ENCODE measurements around the gene MYO5B. TPM values are rescaled to one million over a fixed set of nuclear protein-coding genes. Genes with fewer than 3 reads are reported as not detected.
"Not testable (repeated sequence)": the region's sequence is repeated elsewhere in the genome, so short reads cannot be mapped to it uniquely, and the experiment has no call there.

MYO5B gene
- total RNA-seq, 1 experiment from 2014 or later = 12.4 TPM

DNA sequence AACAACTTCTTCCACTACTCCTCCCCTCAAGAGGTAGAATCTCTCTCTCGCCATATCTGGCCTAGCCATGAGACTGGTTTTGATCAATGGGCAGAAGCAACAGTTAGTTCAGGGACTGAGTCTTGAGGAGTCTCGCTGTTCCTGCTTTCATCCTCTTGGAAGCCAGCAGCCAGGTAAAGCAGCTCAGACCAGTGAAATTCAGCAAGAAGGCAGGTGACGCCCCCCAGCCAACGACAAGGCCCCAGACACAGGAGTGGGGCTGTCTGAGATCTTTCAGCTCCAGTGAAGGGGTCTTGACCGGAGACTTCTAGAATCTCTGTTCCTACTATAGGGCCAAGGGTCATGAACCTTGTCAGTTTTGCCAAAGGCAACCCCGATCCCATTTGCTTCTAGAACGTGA lies 341.9 kb downstream of the MYO5B start:
- DNase-seq (ENCODE audit: low spot score) = no peak

DNA sequence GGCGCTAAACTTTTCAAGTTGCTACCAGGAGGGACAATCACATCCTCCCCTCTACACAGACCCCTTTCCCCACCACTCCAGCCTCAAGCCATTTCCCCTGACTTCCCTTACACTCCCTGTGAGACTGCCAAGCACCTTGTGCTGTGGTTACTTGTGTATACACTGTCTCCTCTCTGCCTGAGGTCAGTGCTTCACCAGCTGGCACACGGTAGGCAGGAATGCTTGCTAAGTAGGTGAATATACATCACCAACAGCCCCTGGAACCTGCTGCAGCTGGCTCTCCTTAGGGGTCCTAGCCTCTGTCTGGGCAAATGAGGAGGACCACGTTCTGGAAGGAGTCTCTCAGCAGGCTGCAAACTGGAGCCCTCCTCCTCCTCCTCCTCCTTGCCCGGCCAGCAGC lies 343.3 kb downstream of the MYO5B start:
- DNase-seq (ENCODE audit: low spot score) = peak; percentile 61

DNA sequence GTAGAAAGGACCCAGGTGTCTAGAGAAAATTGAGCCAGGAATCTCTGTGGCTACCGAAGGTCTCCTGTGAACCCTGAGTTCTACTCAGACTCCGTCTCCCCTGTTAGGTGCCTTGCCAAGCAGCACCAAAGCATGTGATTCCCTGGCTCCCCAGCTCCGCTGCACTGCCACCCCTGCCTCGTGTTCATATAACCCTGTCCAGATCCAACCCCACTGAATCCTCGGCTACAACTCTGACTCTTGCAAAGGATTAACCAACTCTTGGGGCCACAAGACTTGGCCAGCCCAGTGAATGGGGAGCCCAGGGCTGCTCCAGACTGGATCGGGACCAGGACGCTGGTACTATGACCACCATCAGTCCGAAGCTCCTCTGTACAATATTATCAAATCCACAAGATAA lies 344.3 kb downstream of the MYO5B start:
- no peak for DNase-seq (ENCODE audit: low spot score)

DNA sequence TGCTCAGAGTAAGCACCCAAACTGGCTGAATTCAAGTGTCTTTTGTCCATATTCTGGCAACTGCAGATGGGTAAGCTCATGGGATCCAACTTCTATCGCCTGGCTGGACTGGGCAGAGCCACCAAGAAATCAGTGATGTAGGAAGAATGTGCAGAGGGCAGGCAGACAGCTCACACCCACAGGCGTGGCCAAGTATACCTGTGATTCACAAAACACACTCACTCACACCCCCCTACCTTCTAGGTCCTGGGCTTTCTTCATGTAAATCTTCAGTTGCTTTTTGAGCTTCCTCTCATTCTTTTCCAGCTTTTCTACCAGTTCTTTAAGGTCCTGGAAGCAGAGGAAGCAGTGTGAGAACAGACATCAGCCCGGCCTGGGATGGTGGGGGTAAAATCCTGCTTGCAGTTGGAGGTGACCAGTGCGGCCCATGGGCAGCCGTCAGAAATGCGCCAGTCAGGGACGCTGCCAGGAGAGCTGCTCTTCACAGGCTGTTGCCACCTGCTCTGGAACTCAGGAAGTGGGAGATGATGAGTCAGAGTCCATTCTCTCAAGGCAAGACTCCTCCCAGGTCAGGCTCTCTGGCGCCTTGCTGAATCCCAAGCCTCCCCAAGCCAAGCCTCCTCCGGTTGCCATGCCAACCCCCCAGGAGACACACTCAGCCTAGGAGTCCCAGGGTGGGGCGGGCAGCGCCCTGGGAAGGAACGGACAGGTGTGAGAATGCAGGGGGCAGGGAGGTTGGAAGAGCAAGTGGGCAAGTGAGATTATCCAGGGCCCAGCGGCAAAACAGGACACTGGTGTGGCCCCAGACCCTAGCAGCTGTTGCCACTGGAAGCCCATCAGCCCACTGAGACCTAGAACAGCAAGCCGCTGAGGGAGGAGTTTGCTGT lies 345.4 kb downstream of the MYO5B start:
- DNase-seq (ENCODE audit: low spot score) = peak; percentile 97

DNA sequence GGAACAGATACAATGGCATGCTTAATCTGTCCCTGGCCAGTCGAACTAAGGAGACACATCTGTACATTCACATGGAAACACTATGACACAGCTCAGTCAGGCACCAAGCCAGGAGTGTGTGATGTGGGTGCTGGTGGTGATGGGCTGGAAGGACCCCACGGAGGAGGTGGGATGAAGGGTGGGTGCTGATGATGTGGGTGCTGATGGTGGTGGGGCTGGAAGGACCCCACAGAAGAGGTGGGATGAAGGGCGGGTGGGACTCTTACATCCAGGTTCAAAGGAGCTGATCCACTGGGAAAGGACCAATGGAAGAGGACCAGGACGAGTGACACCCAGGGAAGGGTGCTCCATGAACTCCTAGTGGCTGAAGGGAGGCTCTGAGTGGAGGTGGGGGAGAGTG lies 346.8 kb downstream of the MYO5B start:
- no peak for DNase-seq (ENCODE audit: low spot score)

DNA sequence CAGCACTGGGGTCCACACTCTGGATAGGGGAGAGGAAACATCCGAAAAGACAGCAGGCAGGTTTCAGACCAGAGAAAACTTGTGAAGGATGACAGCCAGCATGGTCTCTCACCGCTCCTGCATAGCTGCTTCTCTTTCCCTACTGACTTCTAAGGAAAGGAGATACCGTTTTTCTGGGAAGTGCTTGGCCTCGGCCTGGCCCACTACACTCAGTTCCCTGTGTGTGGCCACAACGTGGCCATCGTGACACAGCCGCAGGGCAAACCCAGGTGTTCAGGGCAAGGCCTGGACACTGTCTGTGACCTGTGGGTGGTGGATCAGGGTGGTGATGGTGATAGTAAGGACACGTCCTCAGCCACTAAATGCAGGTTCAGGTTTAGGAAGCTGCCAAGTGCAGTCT lies 347.4 kb downstream of the MYO5B start:
- no peak for DNase-seq (ENCODE audit: low spot score)

DNA sequence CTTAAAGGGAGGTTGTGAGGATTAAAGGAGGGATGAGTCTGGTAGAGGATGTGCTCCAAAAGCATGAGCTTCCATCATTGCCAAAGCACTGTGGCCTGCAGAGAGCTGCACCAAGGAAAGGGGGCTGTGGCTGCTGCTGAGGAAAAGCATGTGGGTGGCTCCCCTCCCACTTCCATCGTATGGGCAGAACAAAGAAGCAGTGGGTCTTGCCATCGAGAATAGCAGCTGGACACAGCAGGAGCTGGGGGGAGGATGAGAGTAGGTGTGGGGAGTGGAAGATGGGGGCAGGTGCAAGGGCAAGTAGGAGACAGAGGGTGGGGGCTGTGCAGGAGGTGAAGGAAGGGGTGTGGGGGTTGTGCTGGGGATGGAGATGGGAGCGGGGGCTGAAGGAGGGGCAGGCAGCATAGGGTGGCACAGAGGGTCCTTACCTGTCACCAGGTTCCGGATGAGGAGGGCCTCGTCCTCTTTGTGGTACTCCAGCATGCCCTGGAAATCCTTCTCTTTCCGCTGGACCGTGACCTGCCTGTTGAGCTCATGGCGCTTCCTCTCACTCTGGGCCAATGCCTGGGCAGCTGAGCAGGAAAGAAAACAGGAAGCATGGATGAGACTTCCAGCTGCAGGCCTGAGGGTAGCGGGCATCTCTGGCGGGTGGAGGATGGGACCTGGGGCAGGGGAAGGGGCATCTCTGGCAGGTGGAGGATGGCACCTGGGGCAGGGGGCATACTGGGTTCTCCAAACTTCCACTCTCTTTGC lies 348.1 kb downstream of the MYO5B start:
- no peak for DNase-seq (ENCODE audit: low spot score)

DNA sequence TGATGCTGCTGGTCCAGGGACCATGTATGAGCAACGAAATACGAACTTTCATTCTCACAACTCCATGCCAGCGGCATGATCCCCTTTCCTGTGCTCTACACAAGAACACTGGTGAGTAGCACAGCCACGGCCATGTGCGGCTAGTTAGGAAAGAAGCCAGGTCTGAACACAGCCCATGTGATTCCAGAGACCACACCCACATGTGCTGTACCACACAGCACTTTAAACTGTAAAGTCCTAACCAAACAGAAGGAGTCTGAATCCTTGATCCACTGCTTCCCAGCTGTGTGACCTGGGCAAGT lies 348.6 kb downstream of the MYO5B start:
- DNase-seq (ENCODE audit: low spot score) = no peak

DNA sequence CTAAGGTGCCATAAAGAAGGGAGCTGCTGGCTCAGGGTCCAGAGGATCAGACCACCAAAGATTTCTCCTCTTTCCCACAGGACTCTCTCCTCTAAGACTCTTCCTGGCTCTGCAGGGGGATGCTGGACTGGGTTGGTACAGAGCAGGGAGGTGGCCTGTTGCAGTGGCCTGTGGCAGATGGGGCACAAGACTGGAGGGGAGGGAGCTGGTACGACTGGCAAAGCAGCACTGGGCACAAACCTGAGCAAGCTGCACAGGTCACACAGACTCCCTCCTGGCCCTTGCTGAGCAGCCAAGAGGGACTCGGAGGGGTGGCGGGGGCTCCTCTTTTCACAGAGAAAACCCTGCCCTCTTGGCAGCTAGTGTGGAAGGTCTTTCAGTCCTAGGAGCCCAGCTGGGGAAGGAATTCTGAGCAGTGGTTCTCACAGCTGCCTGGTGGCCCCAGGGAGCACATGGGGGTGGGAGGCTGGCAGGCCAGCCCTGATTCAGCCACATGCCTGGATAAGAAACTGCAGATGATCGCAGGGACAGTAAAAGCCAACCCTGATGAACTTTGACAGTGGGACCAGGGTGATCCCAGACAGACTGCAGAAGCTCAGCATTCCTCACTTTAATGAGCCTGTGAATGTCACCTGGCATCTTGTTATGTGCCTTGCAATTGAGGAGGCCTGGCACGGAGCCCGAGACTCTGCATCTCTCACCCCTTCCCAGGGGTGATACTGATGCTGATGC lies 349.2 kb downstream of the MYO5B start:
- no peak for DNase-seq (ENCODE audit: low spot score)

DNA sequence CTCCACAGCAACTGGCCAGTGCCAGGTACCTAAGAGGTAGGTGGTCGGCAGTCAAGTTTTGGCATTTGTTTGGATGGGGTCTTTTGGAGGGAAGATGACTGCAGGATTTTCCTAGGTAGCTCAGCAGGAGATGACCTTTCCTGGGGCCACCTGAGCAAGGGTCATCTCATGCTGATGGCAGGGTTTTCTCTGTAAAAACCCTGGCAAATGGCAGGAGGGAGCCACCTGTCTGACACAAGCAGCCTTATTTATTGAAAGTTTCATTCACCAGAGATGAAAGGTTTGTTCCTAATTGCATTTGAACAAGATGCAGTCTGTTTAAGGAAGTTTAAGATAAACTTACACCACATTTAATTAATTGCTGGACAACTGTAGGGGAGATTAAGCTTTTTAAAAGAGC lies 350.0 kb downstream of the MYO5B start:
- DNase-seq (ENCODE audit: low spot score) = no peak

DNA sequence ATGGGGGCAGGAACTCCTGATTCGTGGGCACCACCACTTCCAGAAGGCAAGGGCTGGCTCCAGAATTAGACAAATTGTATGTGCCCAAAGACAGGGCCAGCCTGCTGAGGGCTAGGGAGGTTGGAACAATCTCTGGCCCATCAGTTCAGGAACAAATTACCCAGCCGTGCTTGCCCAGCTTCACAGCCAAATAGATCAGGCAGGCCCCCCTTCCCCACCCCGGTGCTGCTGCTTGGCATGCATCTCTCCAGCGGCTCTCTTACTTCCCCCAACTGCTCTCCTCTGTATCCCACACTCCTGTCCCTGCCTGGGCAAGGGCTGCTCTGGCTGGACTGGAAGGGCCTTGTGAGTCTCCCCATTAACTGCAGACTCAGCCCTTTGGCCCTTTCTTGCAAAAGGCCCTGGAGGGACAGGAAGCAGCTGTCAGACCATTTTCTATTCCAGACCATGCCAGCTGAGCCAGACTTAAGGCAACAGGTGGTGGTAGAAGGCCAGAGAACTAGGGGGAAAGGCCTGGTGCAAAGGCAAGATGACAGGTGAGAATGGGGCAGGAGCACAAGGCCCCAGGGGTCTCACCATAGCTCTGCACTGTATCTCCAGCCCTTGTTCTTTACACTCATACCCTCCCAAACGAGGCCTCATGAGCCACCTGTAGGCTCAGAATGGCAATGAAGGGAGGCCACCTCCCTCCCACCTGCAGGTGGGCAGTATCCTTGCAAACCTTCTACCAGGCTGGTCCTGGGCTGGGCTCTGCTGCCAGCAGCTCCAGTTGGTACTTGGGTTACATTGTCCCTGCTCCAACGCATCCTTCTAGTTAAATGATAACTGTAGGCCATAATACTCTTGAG lies 350.9 kb downstream of the MYO5B start:
- no peak for DNase-seq (ENCODE audit: low spot score)

DNA sequence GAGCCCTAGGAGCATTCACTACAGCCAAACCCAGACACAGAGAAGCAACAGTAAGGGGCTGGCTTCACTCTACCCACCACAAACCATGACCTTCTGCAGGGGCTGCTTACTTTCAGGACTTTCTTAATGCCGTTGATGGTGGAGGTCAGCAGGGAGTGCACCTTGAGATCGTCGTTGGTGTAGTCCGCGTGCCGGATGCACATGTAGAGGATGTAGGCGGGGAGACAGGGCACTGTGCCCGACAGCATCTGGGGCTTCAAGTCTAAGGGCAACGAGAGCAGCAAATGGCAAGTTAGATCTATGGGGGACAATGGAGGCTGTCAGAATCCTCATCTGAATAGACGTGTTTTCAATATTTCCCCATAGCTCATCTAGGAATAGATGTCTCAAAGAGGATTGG lies 351.8 kb downstream of the MYO5B start:
- no peak for DNase-seq (ENCODE audit: low spot score)

DNA sequence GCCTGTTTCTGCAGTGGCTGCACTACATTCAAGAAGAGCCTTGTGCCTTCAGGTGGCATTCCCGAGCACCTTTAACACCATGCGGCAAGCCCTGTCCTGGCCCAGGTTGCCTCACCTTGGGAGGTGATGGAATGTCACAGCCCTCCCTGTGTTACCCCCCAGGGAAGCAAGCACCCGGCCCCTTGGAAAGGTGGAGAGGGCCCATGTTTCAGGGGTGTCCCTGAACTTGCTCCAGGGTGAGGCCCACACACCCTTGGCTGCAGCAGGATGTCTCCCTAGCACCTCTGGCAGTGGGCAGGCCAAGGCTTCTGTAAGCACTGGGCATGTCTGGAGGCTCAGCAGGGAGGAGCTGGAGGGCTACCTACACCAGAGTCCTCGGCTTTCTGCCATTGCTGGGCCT lies 352.3 kb downstream of the MYO5B start:
- DNase-seq (ENCODE audit: low spot score) = no peak

DNA sequence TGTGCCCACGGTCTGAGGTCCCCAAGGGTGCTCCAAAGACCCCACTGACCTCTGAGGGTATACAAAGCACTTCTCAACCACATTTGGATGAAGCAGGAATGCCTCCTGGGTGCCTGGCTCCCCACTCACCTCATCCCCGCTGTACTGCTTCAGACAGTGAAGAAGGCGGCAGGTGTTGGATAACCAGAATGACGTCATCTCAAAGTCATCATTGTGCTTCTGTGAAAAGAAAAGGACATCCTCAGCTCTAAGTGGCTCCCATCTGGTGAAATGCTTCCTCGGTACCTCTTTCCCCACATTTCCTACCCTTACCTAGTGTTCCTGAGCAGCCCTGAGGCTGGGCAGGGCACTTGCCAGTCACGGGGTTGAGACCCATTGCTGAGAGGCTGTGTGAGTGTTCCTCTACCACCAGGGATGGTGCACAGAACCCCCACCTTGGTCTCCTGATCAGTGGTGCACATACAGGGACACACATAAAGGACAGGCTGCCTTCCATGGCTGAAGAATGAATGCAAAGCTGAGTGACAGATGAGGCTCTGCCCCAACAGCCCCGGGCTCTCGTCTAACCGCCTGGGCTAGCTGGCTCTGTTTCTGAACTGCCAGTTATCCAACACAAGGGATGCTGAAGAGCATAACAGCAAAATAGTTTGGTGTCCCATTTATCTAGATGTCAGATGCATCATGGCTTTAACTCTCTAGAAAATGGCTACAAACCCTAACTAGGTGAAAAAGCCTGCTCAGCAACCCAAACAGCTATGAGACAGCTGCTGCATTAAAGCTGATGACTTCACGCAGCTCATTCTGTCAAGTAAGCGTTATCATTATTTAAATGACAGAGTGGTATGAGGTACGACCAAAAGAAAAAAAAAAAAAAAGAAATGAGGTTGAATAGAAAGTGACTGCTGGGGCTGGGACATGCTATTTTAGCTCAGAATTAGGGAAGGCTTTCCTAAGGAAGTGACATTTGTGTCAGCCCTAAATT lies 353.4 kb downstream of the MYO5B start:
- DNase-seq (ENCODE audit: low spot score) = no peak

DNA sequence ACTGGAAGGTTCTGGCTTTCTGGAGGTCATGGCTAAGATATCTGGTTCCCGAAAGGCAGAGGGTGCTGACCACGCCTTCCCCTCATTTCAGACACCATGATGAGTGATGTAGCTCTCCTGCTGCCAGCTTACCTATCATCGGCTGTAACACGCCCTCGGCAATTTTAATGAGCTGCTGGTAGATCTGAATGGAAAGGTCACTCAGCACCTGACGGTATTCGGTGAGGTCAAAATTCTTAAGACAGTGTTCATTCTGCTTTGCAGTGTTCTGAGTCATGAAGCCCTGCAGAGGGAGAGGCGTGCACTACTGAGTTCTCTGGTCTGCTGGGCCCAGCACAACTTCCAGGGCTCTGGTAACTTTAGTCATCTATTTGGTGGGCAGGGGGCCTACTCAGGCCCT lies 355.9 kb downstream of the MYO5B start:
- no peak for DNase-seq (ENCODE audit: low spot score)

DNA sequence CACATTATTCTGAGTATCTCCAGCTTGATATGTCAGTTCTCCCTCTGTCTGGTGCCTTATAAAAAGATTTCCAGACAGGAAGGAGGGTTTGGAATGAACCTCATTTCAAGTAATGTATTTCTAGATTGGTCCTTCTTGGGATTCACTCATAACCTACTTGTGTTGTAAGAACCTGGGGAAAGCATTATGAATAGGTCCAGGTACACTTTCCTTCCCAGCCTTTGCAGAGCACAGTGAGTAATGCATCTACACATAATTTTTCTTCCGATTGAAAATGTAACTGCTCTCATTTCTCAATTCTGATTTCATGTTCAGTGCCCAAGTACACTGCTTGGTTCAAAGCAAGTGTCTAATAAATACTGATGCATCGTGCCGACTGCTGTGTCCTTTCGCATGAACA lies 356.6 kb downstream of the MYO5B start:
- no peak for DNase-seq (ENCODE audit: low spot score)

DNA sequence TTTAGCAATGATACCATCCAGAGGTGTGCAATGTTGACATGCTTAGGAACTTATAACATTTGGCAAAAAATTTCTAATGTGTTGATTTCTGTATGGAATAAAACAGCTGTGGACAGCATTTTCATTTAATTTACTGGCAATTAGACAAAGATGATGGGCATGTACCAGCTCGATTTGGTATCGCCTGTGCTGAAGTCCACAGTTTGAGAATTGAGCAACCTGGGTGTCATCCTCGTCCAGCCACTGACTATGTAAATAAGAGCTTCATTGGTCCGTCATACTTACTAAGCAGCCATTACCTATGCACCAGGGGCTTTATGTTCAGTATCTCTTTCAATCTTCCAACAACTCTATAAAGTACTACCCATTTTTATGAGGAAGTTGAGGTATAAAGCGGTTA lies 357.1 kb downstream of the MYO5B start:
- no peak for DNase-seq (ENCODE audit: low spot score)

DNA sequence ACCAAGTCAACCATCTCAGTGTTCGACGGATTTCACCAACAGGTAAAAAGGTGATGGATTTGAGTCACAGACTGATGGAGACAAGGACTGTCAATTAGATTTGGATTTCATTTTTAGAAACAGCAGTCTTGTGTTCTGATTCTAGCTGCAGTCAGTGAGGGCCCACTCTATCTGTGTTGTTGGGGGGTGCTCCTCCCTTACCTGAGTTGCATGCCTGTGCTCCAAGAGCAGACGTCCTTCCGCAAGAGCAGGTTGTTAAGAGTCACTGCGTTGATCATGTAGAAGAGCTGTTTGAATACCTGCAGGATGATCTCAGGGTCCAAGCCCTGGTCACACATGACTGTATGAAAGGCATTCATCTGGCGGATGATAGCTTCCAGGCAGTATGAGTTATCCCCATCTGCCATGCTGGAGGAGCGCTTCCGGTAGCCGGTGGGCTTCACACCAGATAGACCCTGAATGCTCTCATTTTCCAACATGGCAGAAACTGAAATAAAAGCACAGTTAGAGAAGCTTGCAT lies 357.6 kb downstream of the MYO5B start:
- DNase-seq (ENCODE audit: low spot score) = not testable (repeated sequence)

DNA sequence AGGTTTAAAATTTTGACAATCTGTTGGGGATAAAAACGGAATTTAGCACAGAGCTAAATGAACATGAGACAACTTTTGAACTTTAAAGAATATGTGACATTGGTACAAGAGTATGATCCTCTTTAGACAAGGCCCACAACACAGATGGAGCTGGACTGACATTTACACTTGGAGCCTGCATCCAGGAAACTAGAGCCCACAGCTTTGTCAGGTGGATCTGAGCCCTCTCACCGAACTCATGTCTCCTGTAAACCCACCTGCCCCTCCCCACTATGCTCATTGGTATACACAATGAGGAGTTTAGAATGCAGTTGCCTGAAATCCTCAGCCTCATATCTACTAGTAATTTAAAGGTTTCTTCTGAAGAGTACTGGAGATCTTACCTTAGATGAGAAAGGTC lies 359.5 kb downstream of the MYO5B start:
- no peak for DNase-seq (ENCODE audit: low spot score)

DNA sequence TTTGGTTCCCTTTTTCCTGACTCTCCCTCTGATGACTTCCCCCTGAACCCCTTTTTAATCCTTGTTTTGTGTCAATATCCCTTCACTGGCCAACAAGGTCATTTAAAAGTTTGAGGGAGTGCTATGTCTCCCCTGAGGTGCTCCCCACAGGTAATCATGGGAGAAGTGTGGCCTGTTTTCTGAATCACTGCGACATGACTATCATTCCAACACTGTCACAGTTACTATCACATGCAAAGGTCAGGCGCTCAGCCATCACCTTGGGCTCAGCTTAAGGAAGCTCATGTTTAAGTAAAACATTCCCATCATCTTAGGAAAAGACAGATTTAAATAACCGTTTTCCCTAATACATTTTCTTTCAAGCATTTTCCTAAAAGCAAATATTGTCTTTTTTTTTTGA lies 360.7 kb downstream of the MYO5B start:
- DNase-seq (ENCODE audit: low spot score) = no peak
